Measurements from ENCODE around the gene CORO2A.

- TF ChIP-seq, protein P1, sequence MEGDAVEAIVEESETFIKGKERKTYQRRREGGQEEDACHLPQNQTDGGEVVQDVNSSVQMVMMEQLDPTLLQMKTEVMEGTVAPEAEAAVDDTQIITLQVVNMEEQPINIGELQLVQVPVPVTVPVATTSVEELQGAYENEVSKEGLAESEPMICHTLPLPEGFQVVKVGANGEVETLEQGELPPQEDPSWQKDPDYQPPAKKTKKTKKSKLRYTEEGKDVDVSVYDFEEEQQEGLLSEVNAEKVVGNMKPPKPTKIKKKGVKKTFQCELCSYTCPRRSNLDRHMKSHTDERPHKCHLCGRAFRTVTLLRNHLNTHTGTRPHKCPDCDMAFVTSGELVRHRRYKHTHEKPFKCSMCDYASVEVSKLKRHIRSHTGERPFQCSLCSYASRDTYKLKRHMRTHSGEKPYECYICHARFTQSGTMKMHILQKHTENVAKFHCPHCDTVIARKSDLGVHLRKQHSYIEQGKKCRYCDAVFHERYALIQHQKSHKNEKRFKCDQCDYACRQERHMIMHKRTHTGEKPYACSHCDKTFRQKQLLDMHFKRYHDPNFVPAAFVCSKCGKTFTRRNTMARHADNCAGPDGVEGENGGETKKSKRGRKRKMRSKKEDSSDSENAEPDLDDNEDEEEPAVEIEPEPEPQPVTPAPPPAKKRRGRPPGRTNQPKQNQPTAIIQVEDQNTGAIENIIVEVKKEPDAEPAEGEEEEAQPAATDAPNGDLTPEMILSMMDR (IDR thresholded peaks at IDR 0.05), result no peak
- TF ChIP-seq POLR2A (IDR thresholded peaks at IDR 0.05), result no peak
Measured at GRCh38 chr9:98191671-98192502, 550 bp downstream of the CORO2A start.

All from heart left ventricle (tissue), 13 donors.